HCT116 (cell line): ENCODE measurements around the gene GRAMD4. TPM values are rescaled to one million over a fixed set of nuclear protein-coding genes. Genes with fewer than 3 reads are reported as not detected.

Experiments used
- ATAC-seq: fragments of 200-7000 bp; cut with Tn5 transposase; 2 replicates; pipeline ENCODE4 v1.9.1; 2020; ENCODE audit warnings: mild to moderate bottlenecking, moderate library complexity
- BruUV-seq: library from RNA; stranded (reverse); fragments of 400-500 nt; replicated peaks from 2 replicates; lab custom pipeline; 2021; lab: Mats Ljungman, UMichigan
- CTCF ChIA-PET: fragments of 300-600 bp; sonication (Branson Sonifier 250); formaldehyde crosslinking; loops from one replicate; lab custom pipeline; 2021; ENCODE audit warnings: antibody characterized with exemption; lab: Charles Lee
- POLR2A ChIA-PET: fragments of 300-600, 350-600 bp; sonication (Branson Sonifier 250); formaldehyde crosslinking; loops from one replicate; lab custom pipeline; 2021; ENCODE audit warnings: antibody characterized with exemption; lab: Charles Lee
- RAD21 ChIA-PET, 2 experiments: fragments of 300-600 bp; sonication (Branson Sonifier 250); formaldehyde crosslinking; loops; one replicate each; lab custom pipeline; 2023; ENCODE audit warnings: low total read pairs in 2 of 2; ENCODE audit not compliant: uncharacterized antibody in 2 of 2, unreplicated experiment in 2 of 2, low non-redundant PET in 1 of 2; lab: Charles Lee
- DNase-seq: peaks from one replicate; pipeline ENCODE4 v3.0.0-alpha.2; 2010; ENCODE audit warnings: low read depth, low spot score
- H2AFZ ChIP-seq: fragments of 200-600 bp; shearing (Covaris generic), sonication (generic); 2 replicates; pipeline ENCODE4 v1.6.1; 2017; ENCODE audit warnings: low read depth, mixed run types, mixed read lengths, antibody characterized with exemption, low read length; ENCODE audit not compliant: poor library complexity, severe bottlenecking
- H3K27ac ChIP-seq: 2 replicates; pipeline ENCODE4 v1.5.1; 2012; ENCODE audit warnings: low read depth, low read length
- H3K27me3 ChIP-seq: fragments of 200-600 bp; sonication (generic); 2 replicates; pipeline ENCODE4 v1.6.1; 2016; ENCODE audit warnings: mixed run types, low read length, mixed read lengths; ENCODE audit not compliant: insufficient read depth
- H3K36me3 ChIP-seq, 2 experiments: fragments of 200-500 bp in 1 of 2; fragments of 200-600 bp in 1 of 2; sonication (Bioruptor generic) in 1 of 2; sonication (generic) in 1 of 2; 2 replicates each; pipeline versions ENCODE4 v1.5.1 to v1.6.1; 2014 to 2016; ENCODE audit warnings: low read length in 2 of 2, inconsistent platforms in 1 of 2, mixed read lengths in 1 of 2, mixed run types in 1 of 2; ENCODE audit not compliant: insufficient read depth in 2 of 2, control insufficient read depth in 1 of 2
- H3K4me1 ChIP-seq, 2 experiments: fragments of 200-600 bp in 1 of 2; sonication (generic) in 1 of 2; 2 replicates each; pipeline versions ENCODE4 v1.5.1 to v1.6.1; 2012 to 2017; ENCODE audit warnings: low read length in 2 of 2, inconsistent platforms in 1 of 2, mild to moderate bottlenecking in 1 of 2, mixed read lengths in 1 of 2, mixed run types in 1 of 2, moderate library complexity in 1 of 2; ENCODE audit not compliant: insufficient read depth in 2 of 2, control insufficient read depth in 1 of 2
- H3K4me2 ChIP-seq: fragments of 200-600 bp; sonication (generic); 2 replicates; pipeline ENCODE4 v1.6.1; 2017; ENCODE audit warnings: mixed run types, low read length, mixed read lengths
- H3K4me3 ChIP-seq, 2 experiments: fragments of 200-600 bp in 1 of 2; sonication (generic) in 1 of 2; replicated peaks in 1 of 2; 2 replicates each; pipeline ENCODE4 v1.5.1; 2011 to 2016; ENCODE audit warnings: low read length in 2 of 2, control low read depth in 1 of 2, low read depth in 1 of 2, mild to moderate bottlenecking in 1 of 2, mixed read lengths in 1 of 2, mixed run types in 1 of 2
- H3K79me2 ChIP-seq: fragments of 200-600 bp; sonication (generic); 2 replicates; pipeline ENCODE4 v1.6.1; 2017; ENCODE audit warnings: mild to moderate bottlenecking, mixed run types, low read length, moderate library complexity, mixed read lengths; ENCODE audit not compliant: insufficient read depth
- H3K9ac ChIP-seq: fragments of 200-600 bp; sonication (generic); 2 replicates; pipeline ENCODE4 v1.6.1; 2016; ENCODE audit warnings: low read length, mixed read lengths
- H3K9me2 ChIP-seq: fragments of 200-600 bp; sonication (generic), shearing (Covaris generic); 2 replicates; pipeline ENCODE4 v1.6.1; 2017; ENCODE audit warnings: mixed run types, mild to moderate bottlenecking, moderate library complexity; ENCODE audit not compliant: insufficient read depth
- H3K9me3 ChIP-seq, 2 experiments: fragments of 200-500 bp in 1 of 2; fragments of 200-600 bp in 1 of 2; sonication (Bioruptor generic) in 1 of 2; sonication (generic) in 1 of 2; 2 replicates each; pipeline ENCODE4 v1.6.1; 2014 to 2017; ENCODE audit warnings: low read length in 2 of 2, mixed read lengths in 2 of 2, inconsistent platforms in 1 of 2, low read depth in 1 of 2, mild to moderate bottlenecking in 1 of 2, mixed run types in 1 of 2, moderate library complexity in 1 of 2; ENCODE audit not compliant: control insufficient read depth in 1 of 2, insufficient read depth in 1 of 2
- H4K20me1 ChIP-seq: fragments of 200-600 bp; sonication (generic), shearing (Covaris generic); 2 replicates; pipeline ENCODE4 v1.6.1; 2017; ENCODE audit warnings: mixed run types, mild to moderate bottlenecking, moderate library complexity; ENCODE audit not compliant: insufficient read depth
- EGR1 ChIP-seq: IDR thresholded peaks from 2 replicates; pipeline ENCODE4 v1.6.1; 2012; ENCODE audit warnings: low read depth
- EZH2phosphoT487 ChIP-seq: fragments of 200-600 bp; IDR thresholded peaks from 2 replicates; pipeline ENCODE4 v1.6.1; 2018; ENCODE audit warnings: antibody characterized with exemption, borderline replicate concordance
- JUND ChIP-seq: IDR thresholded peaks from 2 replicates; pipeline ENCODE4 v1.6.1; 2012
- MAX ChIP-seq: IDR thresholded peaks from 2 replicates; pipeline ENCODE4 v1.6.1; 2012
- REST ChIP-seq: IDR thresholded peaks from 2 replicates; pipeline ENCODE4 v1.6.1; 2012; ENCODE audit warnings: low read depth
- SRF ChIP-seq: IDR thresholded peaks from 2 replicates; pipeline ENCODE4 v1.6.1; 2012; ENCODE audit warnings: low read depth
- YY1 ChIP-seq: IDR thresholded peaks from 2 replicates; pipeline ENCODE4 v1.6.1; 2011; ENCODE audit warnings: low read length, low read depth, moderate library complexity, mild to moderate bottlenecking; ENCODE audit not compliant: insufficient replicate concordance; ENCODE audit errors: extremely low read depth
- ZNF274 ChIP-seq: fragments of 200-500 bp; sonication (Bioruptor generic); IDR thresholded peaks from 2 replicates; pipeline ENCODE4 v1.6.1; 2014; ENCODE audit warnings: mild to moderate bottlenecking, low read depth, low read length, inconsistent platforms
- intact Hi-C: fragments of 100-400 bp; cut with micrococcal nuclease; formaldehyde crosslinking; loops from 2 replicates; pipeline ENCODE4 v1.10.0; 2022
- total RNA-seq: library from RNA; stranded (reverse); gene quantifications from one replicate; pipeline ENCODE4 v1.2.1, GENCODE V29; 2021; ENCODE audit not compliant: unreplicated experiment
- TF ChIP-seq, protein P1 (sequence below), 3 experiments: fragments of 200-600 bp in 1 of 3; sonication (generic) in 1 of 3; IDR thresholded peaks in 2 of 3; conservative IDR thresholded peaks in 1 of 3; 2 replicates each; pipeline ENCODE4 v1.5.1; 2012 to 2017; ENCODE audit warnings: low read depth in 2 of 3, low read length in 2 of 3, antibody characterized with exemption in 1 of 3, borderline replicate concordance in 1 of 3, control low read depth in 1 of 3, mild to moderate bottlenecking in 1 of 3, mixed read lengths in 1 of 3, mixed run types in 1 of 3, moderate library complexity in 1 of 3; ENCODE audit not compliant: insufficient read depth in 1 of 3

The GRAMD4 gene
- total RNA-seq, 1 experiment from 2014 or later, result 25.8 TPM

DNA sequence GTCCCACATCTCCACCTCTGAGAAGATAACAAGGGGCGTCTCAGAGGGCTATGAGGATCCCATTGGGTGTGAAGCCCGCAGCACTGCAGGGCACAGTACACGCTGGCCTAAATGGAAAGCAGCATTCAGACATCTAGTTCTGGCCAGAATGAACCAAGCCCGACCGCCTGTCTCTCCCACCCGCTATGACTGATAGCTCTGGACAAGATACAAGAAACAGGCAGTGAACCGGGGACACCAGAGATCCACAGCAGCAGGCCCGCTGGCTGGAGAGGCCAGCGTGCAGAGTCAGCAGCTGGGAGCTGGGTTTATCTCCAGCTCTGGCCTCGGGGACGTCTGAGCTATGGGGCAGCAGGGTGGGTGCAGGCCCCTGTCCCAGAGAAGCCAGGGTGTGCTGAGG lies 108.3 kb downstream of the GRAMD4 start:
- Histone ChIP-seq H2AFZ (no peak overlapping the region), H3K4me2 (no peak overlapping the region), H3K27ac (no peak overlapping the region), H3K9me2 (no peaks in the 10 kb centered on the region), H3K9ac (no peak overlapping the region), H4K20me1 (no peaks in the 10 kb centered on the region), H3K4me3 (no peak overlapping the region), H3K9me3 (no peaks in the 10 kb centered on the region), H3K27me3 (no peaks in the 10 kb centered on the region), H3K36me3 (no peaks in the 10 kb centered on the region), H3K79me2 (peaks cover 36% of the 10 kb centered on the region; the same call in 1 of the 2 replicates), H3K4me1 (peaks cover 14% of the 10 kb centered on the region in 2 experiments)
- POLR2A ChIA-PET, result no interaction called here
- no TSS peak for BruUV-seq
- no peak for TF ChIP-seq SRF
- no peak for TF ChIP-seq REST
- no peak for TF ChIP-seq YY1
- TF ChIP-seq ZNF274, result no peak
- TF ChIP-seq EGR1, result no peak
- no peak for TF ChIP-seq MAX
- TF ChIP-seq EZH2phosphoT487, result no peak
- no peak for TF ChIP-seq JUND
- TF ChIP-seq, protein P1, sequence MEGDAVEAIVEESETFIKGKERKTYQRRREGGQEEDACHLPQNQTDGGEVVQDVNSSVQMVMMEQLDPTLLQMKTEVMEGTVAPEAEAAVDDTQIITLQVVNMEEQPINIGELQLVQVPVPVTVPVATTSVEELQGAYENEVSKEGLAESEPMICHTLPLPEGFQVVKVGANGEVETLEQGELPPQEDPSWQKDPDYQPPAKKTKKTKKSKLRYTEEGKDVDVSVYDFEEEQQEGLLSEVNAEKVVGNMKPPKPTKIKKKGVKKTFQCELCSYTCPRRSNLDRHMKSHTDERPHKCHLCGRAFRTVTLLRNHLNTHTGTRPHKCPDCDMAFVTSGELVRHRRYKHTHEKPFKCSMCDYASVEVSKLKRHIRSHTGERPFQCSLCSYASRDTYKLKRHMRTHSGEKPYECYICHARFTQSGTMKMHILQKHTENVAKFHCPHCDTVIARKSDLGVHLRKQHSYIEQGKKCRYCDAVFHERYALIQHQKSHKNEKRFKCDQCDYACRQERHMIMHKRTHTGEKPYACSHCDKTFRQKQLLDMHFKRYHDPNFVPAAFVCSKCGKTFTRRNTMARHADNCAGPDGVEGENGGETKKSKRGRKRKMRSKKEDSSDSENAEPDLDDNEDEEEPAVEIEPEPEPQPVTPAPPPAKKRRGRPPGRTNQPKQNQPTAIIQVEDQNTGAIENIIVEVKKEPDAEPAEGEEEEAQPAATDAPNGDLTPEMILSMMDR (IDR thresholded peaks at IDR 0.05 in 2 of 3, conservative IDR thresholded peaks at IDR 0.05 in 1 of 3; ENCODE audit: borderline replicate concordance in 1 of 3, insufficient read depth in 1 of 3, low read depth in 2 of 3, low read length in 2 of 3), result no peak
- intact Hi-C loops, result no loop called here
- RAD21 ChIA-PET, result no interaction called here
- ATAC-seq, result no peak
- CTCF ChIA-PET, result no interaction called here
- no peak for DNase-seq

Other genes with a start within 250 kb of the GRAMD4 start
- gene CELSR1, start 82.8 kb upstream of the GRAMD4 start, total RNA-seq, result 19.6 TPM
- gene CERK, start 117.9 kb downstream of the GRAMD4 start, total RNA-seq, result 35.0 TPM
- 20.9 TPM for gene TBC1D22A, start 142.3 kb downstream of the GRAMD4 start, total RNA-seq